ENCODE data around the gene VCP.

The VCP gene

GRCh38 chr9:35054185-35054835 is 18.1 kb downstream of the VCP start:
- Histone ChIP-seq H3K4me3 (ENCODE audit: low read depth, low read length) (no peak overlapping the region), H3K27me3 (ENCODE audit: insufficient read depth, low read depth, severe bottlenecking) (no peaks in the 10 kb centered on the region), H3K27ac (no peak overlapping the region), H3K9me3 (ENCODE audit: severe bottlenecking) (no peaks in the 10 kb centered on the region), H3K36me3 (peaks cover 56% of the 10 kb centered on the region)
- DNase-seq: no peak
- TF ChIP-seq, protein P1, sequence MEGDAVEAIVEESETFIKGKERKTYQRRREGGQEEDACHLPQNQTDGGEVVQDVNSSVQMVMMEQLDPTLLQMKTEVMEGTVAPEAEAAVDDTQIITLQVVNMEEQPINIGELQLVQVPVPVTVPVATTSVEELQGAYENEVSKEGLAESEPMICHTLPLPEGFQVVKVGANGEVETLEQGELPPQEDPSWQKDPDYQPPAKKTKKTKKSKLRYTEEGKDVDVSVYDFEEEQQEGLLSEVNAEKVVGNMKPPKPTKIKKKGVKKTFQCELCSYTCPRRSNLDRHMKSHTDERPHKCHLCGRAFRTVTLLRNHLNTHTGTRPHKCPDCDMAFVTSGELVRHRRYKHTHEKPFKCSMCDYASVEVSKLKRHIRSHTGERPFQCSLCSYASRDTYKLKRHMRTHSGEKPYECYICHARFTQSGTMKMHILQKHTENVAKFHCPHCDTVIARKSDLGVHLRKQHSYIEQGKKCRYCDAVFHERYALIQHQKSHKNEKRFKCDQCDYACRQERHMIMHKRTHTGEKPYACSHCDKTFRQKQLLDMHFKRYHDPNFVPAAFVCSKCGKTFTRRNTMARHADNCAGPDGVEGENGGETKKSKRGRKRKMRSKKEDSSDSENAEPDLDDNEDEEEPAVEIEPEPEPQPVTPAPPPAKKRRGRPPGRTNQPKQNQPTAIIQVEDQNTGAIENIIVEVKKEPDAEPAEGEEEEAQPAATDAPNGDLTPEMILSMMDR (IDR thresholded peaks at IDR 0.05; ENCODE audit: low read depth, low read length): no peak

DNA sequence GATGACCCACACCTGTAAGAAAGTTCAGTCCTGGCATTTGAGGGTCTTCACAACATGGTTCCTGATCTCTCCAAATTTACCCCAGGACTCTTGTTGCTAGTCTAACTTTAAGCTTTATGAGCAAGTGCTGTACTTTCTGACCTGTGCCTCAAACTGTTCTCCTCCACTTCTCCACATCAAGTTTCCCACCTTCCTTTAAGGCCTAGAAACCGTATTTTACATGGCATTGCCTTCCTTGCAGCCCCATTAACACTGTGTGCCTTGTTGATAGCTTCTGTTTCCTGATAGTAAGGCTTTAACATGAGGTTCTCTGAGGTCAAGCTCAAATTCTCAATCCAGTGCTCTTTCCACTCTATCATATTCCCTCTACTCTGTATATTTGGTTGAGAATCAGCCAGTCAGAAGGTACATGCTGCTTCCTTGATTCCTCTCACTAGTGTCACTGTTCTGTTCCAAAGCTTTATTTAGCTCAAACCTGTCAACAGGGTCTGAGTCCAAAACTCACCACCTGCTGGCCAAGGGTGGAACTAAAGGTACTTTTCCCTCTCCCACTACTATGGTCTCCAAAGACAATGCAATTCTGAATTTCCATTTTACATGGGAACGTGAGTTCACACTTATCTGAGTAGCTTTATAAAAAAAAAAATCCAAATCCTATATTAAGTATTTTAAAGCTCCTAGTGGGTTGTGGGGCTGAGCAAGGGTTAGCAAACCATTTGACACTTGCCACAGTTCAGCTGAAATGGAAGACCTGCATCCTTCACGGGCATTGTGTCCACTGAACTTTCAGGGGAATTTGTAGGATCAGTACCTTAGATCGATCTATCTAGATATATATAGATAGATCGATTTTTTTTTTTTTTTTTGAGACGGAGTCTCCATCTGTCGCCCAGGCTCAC is 21.1 kb downstream of the VCP start:
- Histone ChIP-seq H3K27ac (no peak overlapping the region), H3K27me3 (ENCODE audit: insufficient read depth, low read depth, severe bottlenecking) (no peaks in the 10 kb centered on the region), H3K9me3 (ENCODE audit: severe bottlenecking) (no peaks in the 10 kb centered on the region), H3K4me3 (ENCODE audit: low read depth, low read length) (no peak overlapping the region), H3K36me3 (peaks cover 35% of the 10 kb centered on the region)
- peak; percentile 73 for DNase-seq
- TF ChIP-seq, protein P1 (IDR thresholded peaks at IDR 0.05; ENCODE audit: low read depth, low read length): peak; percentile 63

GRCh38 chr9:35048511-35048910 is 23.9 kb downstream of the VCP start:
- no peaks in the 10 kb centered on the region for H3K27me3 ChIP-seq (ENCODE audit: insufficient read depth, low read depth, severe bottlenecking)
- TF ChIP-seq, protein P1 (IDR thresholded peaks at IDR 0.05; ENCODE audit: low read depth, low read length): no peak
- no peak for DNase-seq
- no peak overlapping the region for H3K4me3 ChIP-seq (ENCODE audit: low read depth, low read length)
- H3K36me3 ChIP-seq: peaks cover 17% of the 10 kb centered on the region
- H3K27ac ChIP-seq: no peak overlapping the region
- H3K9me3 ChIP-seq (ENCODE audit: severe bottlenecking): no peaks in the 10 kb centered on the region

GRCh38 chr9:35044071-35044470 is 28.4 kb downstream of the VCP start:
- Histone ChIP-seq H3K4me3 (ENCODE audit: low read depth, low read length) (no peak overlapping the region), H3K36me3 (peaks cover 9% of the 10 kb centered on the region), H3K27me3 (ENCODE audit: insufficient read depth, low read depth, severe bottlenecking) (no peaks in the 10 kb centered on the region), H3K9me3 (ENCODE audit: severe bottlenecking) (no peaks in the 10 kb centered on the region), H3K27ac (no peak overlapping the region)
- DNase-seq: no peak
- TF ChIP-seq, protein P1 (IDR thresholded peaks at IDR 0.05; ENCODE audit: low read depth, low read length): no peak

DNA sequence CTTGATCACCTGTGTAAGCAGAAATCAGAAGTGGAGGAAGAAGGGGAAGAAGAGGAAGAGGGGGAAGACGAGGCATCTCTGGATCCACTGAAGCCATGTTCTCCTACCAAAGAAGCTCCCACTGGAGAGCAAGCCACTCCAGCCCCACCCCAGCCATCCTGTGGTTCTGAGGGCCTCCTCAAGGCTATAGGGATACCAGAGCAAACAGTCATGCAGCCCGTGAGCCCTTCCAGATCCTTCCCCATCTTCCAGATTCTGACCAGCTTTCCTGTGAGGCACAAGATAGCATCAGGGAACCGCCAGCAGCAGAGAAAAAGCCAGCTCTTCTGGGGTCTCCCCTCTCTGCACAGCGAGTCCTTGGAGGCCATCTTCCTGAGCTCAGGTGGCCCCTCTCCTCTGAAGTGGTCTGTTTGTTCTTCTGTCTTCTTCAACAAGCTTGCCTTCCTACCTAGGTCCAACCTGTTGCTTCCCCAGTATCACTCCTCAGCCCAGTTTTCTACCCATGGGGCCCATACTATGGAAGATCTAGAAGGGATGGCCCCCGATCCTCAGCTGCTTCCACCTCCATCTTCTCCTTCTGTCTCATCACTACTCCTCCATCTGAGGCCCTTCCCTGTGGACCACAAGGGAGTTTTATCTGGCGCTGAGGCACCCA is 29.4 kb downstream of the VCP start:
- no peak overlapping the region for H3K4me3 ChIP-seq (ENCODE audit: low read depth, low read length)
- peaks cover 2% of the 10 kb centered on the region; the same call in 1 of the 2 replicates for H3K36me3 ChIP-seq
- no peaks in the 10 kb centered on the region for H3K27me3 ChIP-seq (ENCODE audit: insufficient read depth, low read depth, severe bottlenecking)
- no peaks in the 10 kb centered on the region for H3K9me3 ChIP-seq (ENCODE audit: severe bottlenecking)
- DNase-seq: no peak
- H3K27ac ChIP-seq: no peak overlapping the region
- TF ChIP-seq, protein P1 (IDR thresholded peaks at IDR 0.05; ENCODE audit: low read depth, low read length): no peak
